ENCODE results near the gene TMEM100. TPM values are rescaled to one million over a fixed set of nuclear protein-coding genes. Genes with fewer than 3 reads are reported as not detected.

TMEM100 gene
- total RNA-seq, 2 donors from 2014 or later, result 2.9 to 5.6 TPM

GRCh38 chr17:55727275-55727674 is 4.6 kb upstream of the TMEM100 start:
- Histone ChIP-seq H3K4me1 (no peaks in the 10 kb centered on the region), H3K9me3 (no peaks in the 10 kb centered on the region), H3K27ac (no peak overlapping the region), H3K4me3 (no peak overlapping the region), H3K36me3 (replicated peaks in 1 of 2; ENCODE audit: insufficient read depth in 1 of 2, low read depth in 2 of 2) (no peaks in the 10 kb centered on the region), H3K27me3 (no peaks in the 10 kb centered on the region)
- TF ChIP-seq POLR2A (IDR thresholded peaks at IDR 0.05), result no peak
- TF ChIP-seq CTCF (IDR thresholded peaks at IDR 0.05), result no peak
- WGBS, 2 donors, result 58 to 66% methylated on average over 6 of the region's 6 CpGs
- no peak for DNase-seq
- intact Hi-C loops (cut with DNase I), result loop anchor here (10.0 kb wide), 1 partner anchor 192 kb away; no protein-coding TSS in a partner anchor
- ATAC-seq, result no peak

GRCh38 chr17:55726440-55726839 is 3.8 kb upstream of the TMEM100 start:
- H3K36me3 ChIP-seq (replicated peaks in 1 of 2; ENCODE audit: insufficient read depth in 1 of 2, low read depth in 2 of 2), result no peaks in the 10 kb centered on the region
- H3K4me1 ChIP-seq, result no peaks in the 10 kb centered on the region
- WGBS, 2 donors, result 41 to 56% methylated on average over 2 of the region's 2 CpGs
- no peaks in the 10 kb centered on the region for H3K27me3 ChIP-seq
- no peak overlapping the region for H3K4me3 ChIP-seq
- ATAC-seq (no peak), DNase-seq (peak in 3 of 4 donors; percentile 19 to 38 (median 27))
- TF ChIP-seq POLR2A (IDR thresholded peaks at IDR 0.05), result no peak
- TF ChIP-seq CTCF (IDR thresholded peaks at IDR 0.05), result no peak
- H3K9me3 ChIP-seq, result no peaks in the 10 kb centered on the region
- no peak overlapping the region for H3K27ac ChIP-seq
- intact Hi-C loops (cut with DNase I), result loop anchor here (10.0 kb wide), 1 partner anchor 192 kb away; no protein-coding TSS in a partner anchor

GRCh38 chr17:55723488-55723848 is 804 bp upstream of the TMEM100 start:
- no peaks in the 10 kb centered on the region for H3K9me3 ChIP-seq
- DNase-seq, result no peak
- intact Hi-C loops (cut with DNase I), result loop anchor here (10.0 kb wide), 1 partner anchor 189 kb away; no protein-coding TSS in a partner anchor
- H3K27me3 ChIP-seq, result no peaks in the 10 kb centered on the region
- no peak for ATAC-seq
- H3K27ac ChIP-seq, result no peak overlapping the region
- no peak overlapping the region for H3K4me3 ChIP-seq
- H3K4me1 ChIP-seq, result no peaks in the 10 kb centered on the region
- no peaks in the 10 kb centered on the region for H3K36me3 ChIP-seq (replicated peaks in 1 of 2; ENCODE audit: insufficient read depth in 1 of 2, low read depth in 2 of 2)
- no peak for TF ChIP-seq CTCF (IDR thresholded peaks at IDR 0.05)
- no peak for TF ChIP-seq POLR2A (IDR thresholded peaks at IDR 0.05)

GRCh38 chr17:55722016-55722736 is 488 bp downstream of the TMEM100 start:
- Histone ChIP-seq H3K36me3 (replicated peaks in 1 of 2; ENCODE audit: insufficient read depth in 1 of 2, low read depth in 2 of 2) (no peaks in the 10 kb centered on the region), H3K4me3 (no peak overlapping the region)
- no peak for ATAC-seq

More at GRCh38 chr17:55722016-55722736, 488 bp downstream of the TMEM100 start:
- H3K27ac ChIP-seq, result no peak overlapping the region
- no peaks in the 10 kb centered on the region for H3K9me3 ChIP-seq
- H3K27me3 ChIP-seq, result no peaks in the 10 kb centered on the region
- no peaks in the 10 kb centered on the region for H3K4me1 ChIP-seq
- TF ChIP-seq CTCF (IDR thresholded peaks at IDR 0.05) (no peak), POLR2A (IDR thresholded peaks at IDR 0.05) (no peak)
- DNase-seq, result no peak
- intact Hi-C loops (cut with DNase I), result loop anchor here (10.0 kb wide), 1 partner anchor 187 kb away; no protein-coding TSS in a partner anchor
- 33 to 44% methylated on average over 5 of the region's 5 CpGs for WGBS, 2 donors

All from body of pancreas (tissue), 4 donors.